ENCODE measurements around the gene BIRC2. TPM values are rescaled to one million over a fixed set of nuclear protein-coding genes. Genes with fewer than 3 reads are reported as not detected.

Gene BIRC2
- total RNA-seq, 4 donors from 2014 or later: 66.5 to 95.9 (median 73.2) TPM

DNA sequence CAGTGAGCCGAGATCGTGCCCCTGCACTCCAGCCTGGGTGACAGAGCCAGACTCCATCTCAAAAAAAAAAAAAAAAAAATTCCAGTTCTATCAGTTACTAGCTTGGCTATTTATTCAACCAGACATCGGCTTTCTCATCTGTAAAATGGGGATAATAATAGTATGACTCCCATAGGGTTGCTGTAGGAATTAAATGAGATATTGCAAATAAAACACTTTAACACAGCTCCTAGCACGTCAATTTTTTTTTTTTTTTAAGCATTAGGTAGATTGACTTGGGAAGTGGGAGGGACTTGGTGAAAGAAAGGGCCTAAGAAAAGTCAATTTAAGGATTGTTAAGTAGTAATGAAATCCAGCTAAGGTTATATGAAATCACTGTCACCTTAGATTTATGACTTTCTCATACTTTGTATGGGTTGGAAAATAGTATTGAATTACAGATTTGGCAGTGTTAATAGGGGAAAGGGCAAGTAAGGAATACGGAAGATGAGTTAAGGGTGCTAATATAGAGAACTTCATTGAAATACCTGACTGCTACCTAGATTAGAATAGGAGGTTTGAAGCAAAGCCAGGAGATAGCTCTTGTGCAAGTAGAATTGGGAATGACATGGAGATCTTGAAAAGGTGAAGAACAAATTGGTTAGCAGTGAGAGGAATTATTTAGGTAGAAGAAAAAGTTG lies 28.8 kb downstream of the BIRC2 start:
- no peak overlapping the region for H3K4me3 ChIP-seq
- H3K4me1 ChIP-seq: no peaks in the 10 kb centered on the region
- 91 to 94% methylated on average over 5 of the region's 5 CpGs for WGBS, 2 donors (ENCODE audit: low coverage in 1 of 2)
- in situ Hi-C loops (cut with MboI; ENCODE audit: low pct_ligation_motif_present in 1 of 4, low pct_unique_long_range_greater_than_20kb in 1 of 4, low sequenced_read_pairs in 3 of 4): loop anchor here in 1 of 4 donors (25.0 kb wide), 1 partner anchor 111 kb away; no protein-coding TSS in a partner anchor
- intact Hi-C loops (cut with DNase I; ENCODE audit: low total_unique reads): no loop called here
- H3K27ac ChIP-seq: no peak overlapping the region
- DNase-seq: no peak
- TF ChIP-seq POLR2A (IDR thresholded peaks at IDR 0.05): no peak
- TF ChIP-seq, protein P1, sequence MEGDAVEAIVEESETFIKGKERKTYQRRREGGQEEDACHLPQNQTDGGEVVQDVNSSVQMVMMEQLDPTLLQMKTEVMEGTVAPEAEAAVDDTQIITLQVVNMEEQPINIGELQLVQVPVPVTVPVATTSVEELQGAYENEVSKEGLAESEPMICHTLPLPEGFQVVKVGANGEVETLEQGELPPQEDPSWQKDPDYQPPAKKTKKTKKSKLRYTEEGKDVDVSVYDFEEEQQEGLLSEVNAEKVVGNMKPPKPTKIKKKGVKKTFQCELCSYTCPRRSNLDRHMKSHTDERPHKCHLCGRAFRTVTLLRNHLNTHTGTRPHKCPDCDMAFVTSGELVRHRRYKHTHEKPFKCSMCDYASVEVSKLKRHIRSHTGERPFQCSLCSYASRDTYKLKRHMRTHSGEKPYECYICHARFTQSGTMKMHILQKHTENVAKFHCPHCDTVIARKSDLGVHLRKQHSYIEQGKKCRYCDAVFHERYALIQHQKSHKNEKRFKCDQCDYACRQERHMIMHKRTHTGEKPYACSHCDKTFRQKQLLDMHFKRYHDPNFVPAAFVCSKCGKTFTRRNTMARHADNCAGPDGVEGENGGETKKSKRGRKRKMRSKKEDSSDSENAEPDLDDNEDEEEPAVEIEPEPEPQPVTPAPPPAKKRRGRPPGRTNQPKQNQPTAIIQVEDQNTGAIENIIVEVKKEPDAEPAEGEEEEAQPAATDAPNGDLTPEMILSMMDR (IDR thresholded peaks at IDR 0.05): no peak
- no peak for TF ChIP-seq POLR2AphosphoS5 (IDR thresholded peaks at IDR 0.05)
- no peak for TF ChIP-seq EP300 (IDR thresholded peaks at IDR 0.05; ENCODE audit: low read depth)
- H3K36me3 ChIP-seq: peaks cover 0 to 36% (median 16%) of the 10 kb centered on the region in 4 donors
- H3K9me3 ChIP-seq: no peaks in the 10 kb centered on the region
- no peaks in the 10 kb centered on the region for H3K27me3 ChIP-seq

DNA sequence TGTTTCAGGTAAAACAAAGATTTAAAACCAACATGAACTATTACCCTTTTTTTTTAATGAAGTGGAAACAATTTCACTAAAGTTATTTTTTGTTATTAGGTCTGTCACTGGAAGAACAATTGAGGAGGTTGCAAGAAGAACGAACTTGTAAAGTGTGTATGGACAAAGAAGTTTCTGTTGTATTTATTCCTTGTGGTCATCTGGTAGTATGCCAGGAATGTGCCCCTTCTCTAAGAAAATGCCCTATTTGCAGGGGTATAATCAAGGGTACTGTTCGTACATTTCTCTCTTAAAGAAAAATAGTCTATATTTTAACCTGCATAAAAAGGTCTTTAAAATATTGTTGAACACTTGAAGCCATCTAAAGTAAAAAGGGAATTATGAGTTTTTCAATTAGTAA lies 30.9 kb downstream of the BIRC2 start:
- in situ Hi-C loops (cut with MboI; ENCODE audit: low pct_ligation_motif_present in 1 of 4, low pct_unique_long_range_greater_than_20kb in 1 of 4, low sequenced_read_pairs in 3 of 4): loop anchor here in 1 of 4 donors (25.0 kb wide), 1 partner anchor 109 kb away; no protein-coding TSS in a partner anchor
- WGBS, 2 donors (ENCODE audit: low coverage in 1 of 2): 86 to 91% methylated on average over 2 of the region's 2 CpGs
- Histone ChIP-seq H3K4me1 (no peaks in the 10 kb centered on the region), H3K4me3 (no peak overlapping the region), H3K27ac (no peak overlapping the region), H3K36me3 (peaks cover 0 to 45% (median 16%) of the 10 kb centered on the region in 4 donors), H3K27me3 (no peaks in the 10 kb centered on the region), H3K9me3 (no peaks in the 10 kb centered on the region)
- intact Hi-C loops (cut with DNase I; ENCODE audit: low total_unique reads): no loop called here
- TF ChIP-seq POLR2AphosphoS5 (IDR thresholded peaks at IDR 0.05) (no peak), POLR2A (IDR thresholded peaks at IDR 0.05) (no peak), EP300 (IDR thresholded peaks at IDR 0.05; ENCODE audit: low read depth) (no peak)
- TF ChIP-seq, protein P1 (IDR thresholded peaks at IDR 0.05): no peak
- no peak for DNase-seq

DNA sequence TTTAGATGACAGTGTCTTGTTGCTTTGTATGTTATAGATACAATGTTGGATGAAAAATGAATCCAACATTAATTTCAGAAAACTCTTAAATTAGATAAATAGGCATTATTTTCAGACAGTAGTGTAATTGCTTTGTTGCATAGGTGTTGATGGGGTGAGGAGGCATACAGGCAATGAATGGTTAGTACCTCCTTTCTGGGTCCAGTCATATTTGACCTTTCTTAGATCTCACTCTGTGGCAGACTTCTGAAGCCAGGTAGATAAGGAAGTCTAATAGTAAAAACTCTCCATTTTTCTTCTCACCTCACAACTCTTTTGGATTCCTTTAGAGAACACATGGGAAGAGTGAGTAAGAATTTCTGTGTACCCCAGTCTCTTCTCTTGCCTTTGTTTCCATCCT lies 31.8 kb downstream of the BIRC2 start:
- intact Hi-C loops (cut with DNase I; ENCODE audit: low total_unique reads) (no loop called here), in situ Hi-C loops (cut with MboI; ENCODE audit: low pct_ligation_motif_present in 1 of 4, low pct_unique_long_range_greater_than_20kb in 1 of 4, low sequenced_read_pairs in 3 of 4) (loop anchor here in 1 of 4 donors (25.0 kb wide), 1 partner anchor 108 kb away; no protein-coding TSS in a partner anchor)
- Histone ChIP-seq H3K27ac (no peak overlapping the region), H3K4me3 (no peak overlapping the region), H3K4me1 (no peaks in the 10 kb centered on the region), H3K27me3 (no peaks in the 10 kb centered on the region), H3K9me3 (no peaks in the 10 kb centered on the region), H3K36me3 (peaks cover 0 to 45% (median 16%) of the 10 kb centered on the region in 4 donors)
- no peak for TF ChIP-seq POLR2AphosphoS5 (IDR thresholded peaks at IDR 0.05)
- TF ChIP-seq POLR2A (IDR thresholded peaks at IDR 0.05): no peak
- no peak for TF ChIP-seq EP300 (IDR thresholded peaks at IDR 0.05; ENCODE audit: low read depth)
- TF ChIP-seq, protein P1 (IDR thresholded peaks at IDR 0.05): no peak
- DNase-seq: no peak

DNA sequence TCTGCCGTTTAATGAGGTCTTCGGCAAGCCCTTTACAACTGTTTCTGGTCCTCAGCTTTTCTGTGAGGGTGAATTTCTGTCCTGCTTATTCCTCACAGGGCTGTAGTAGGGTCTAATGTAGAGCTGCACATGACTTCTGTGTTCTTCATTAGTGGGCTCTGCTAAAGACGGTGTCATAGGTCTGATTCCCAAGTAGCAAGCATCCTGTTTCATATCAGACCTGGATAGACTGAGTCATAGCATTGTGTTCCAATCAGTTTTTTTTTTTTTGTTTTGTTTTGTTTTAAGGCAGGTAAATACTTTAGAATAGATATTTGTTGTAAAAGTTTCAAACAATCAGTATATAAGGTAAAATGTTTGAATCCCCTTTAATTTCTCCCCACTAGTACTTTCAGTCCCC lies 35.4 kb downstream of the BIRC2 start:
- no peak overlapping the region for H3K4me3 ChIP-seq
- WGBS, 2 donors (ENCODE audit: low coverage in 1 of 2): 91 to 94% methylated on average over 3 of the region's 3 CpGs
- in situ Hi-C loops (cut with MboI; ENCODE audit: low pct_ligation_motif_present in 1 of 4, low pct_unique_long_range_greater_than_20kb in 1 of 4, low sequenced_read_pairs in 3 of 4) (loop anchor here in 1 of 4 donors (25.0 kb wide), 1 partner anchor 105 kb away; no protein-coding TSS in a partner anchor), intact Hi-C loops (cut with DNase I; ENCODE audit: low total_unique reads) (no loop called here)
- peaks cover 0 to 68% (median 14%) of the 10 kb centered on the region in 4 donors for H3K36me3 ChIP-seq
- DNase-seq: no peak
- no peaks in the 10 kb centered on the region for H3K9me3 ChIP-seq
- no peak for TF ChIP-seq POLR2A (IDR thresholded peaks at IDR 0.05)
- no peak for TF ChIP-seq POLR2AphosphoS5 (IDR thresholded peaks at IDR 0.05)
- TF ChIP-seq, protein P1 (IDR thresholded peaks at IDR 0.05): no peak
- no peak overlapping the region for H3K27ac ChIP-seq
- no peaks in the 10 kb centered on the region for H3K27me3 ChIP-seq
- peaks cover 0 to 6% (median 0%) of the 10 kb centered on the region in 4 donors for H3K4me1 ChIP-seq
